Smooth muscle cell (in vitro differentiated cells): Measurements from ENCODE around the gene C2CD3. TPM values are rescaled to one million over a fixed set of nuclear protein-coding genes. Genes with fewer than 3 reads are reported as not detected.

Experiments
- DNase-seq: peaks from one replicate; lab custom pipeline; 2025; ENCODE audit not compliant: unreplicated experiment; lab: John Stamatoyannopoulos, UW
- H2AFZ ChIP-seq: fragments of 200-600 bp; sonication (generic); 2 replicates; pipeline ENCODE4 v1.6.0; 2016; ENCODE audit warnings: antibody characterized with exemption, low read depth, mild to moderate bottlenecking
- H3F3A ChIP-seq: fragments of 200-600 bp; sonication (generic); 2 replicates; pipeline ENCODE4 v1.6.0; 2017; ENCODE audit warnings: antibody characterized with exemption, low read depth
- H3K27ac ChIP-seq: fragments of 200-600 bp; sonication (generic); 2 replicates; pipeline ENCODE4 v1.5.1; 2016; ENCODE audit warnings: low read depth, mild to moderate bottlenecking
- H3K27me3 ChIP-seq: fragments of 200-600 bp; sonication (generic); 2 replicates; pipeline ENCODE4 v1.6.1; 2016; ENCODE audit warnings: low read depth, mild to moderate bottlenecking
- H3K36me3 ChIP-seq: fragments of 200-600 bp; sonication (generic); 2 replicates; pipeline ENCODE4 v1.5.1; 2016; ENCODE audit warnings: low read depth
- H3K4me1 ChIP-seq: fragments of 200-600 bp; sonication (generic); 2 replicates; pipeline ENCODE4 v1.5.1; 2016; ENCODE audit warnings: low read depth
- H3K4me2 ChIP-seq: fragments of 200-600 bp; sonication (generic); 2 replicates; pipeline ENCODE4 v1.6.0; 2016; ENCODE audit warnings: mild to moderate bottlenecking
- H3K4me3 ChIP-seq: fragments of 200-600 bp; sonication (generic); 2 replicates; pipeline ENCODE4 v1.5.1; 2016; ENCODE audit warnings: mild to moderate bottlenecking
- H3K79me2 ChIP-seq: fragments of 200-600 bp; sonication (generic); 2 replicates; pipeline ENCODE4 v1.6.0; 2016; ENCODE audit warnings: low read depth, mild to moderate bottlenecking
- H3K9ac ChIP-seq: fragments of 200-600 bp; sonication (generic); 2 replicates; pipeline ENCODE4 v1.6.0; 2016; ENCODE audit warnings: low read depth
- H3K9me3 ChIP-seq: fragments of 200-600 bp; sonication (generic); replicated peaks from 2 replicates; pipeline ENCODE4 v1.5.1; 2016; ENCODE audit warnings: low read depth
- H4K20me1 ChIP-seq: fragments of 200-600 bp; sonication (generic); 2 replicates; pipeline ENCODE4 v1.6.0; 2016; ENCODE audit warnings: low read depth
- CTCF ChIP-seq: fragments of 200-600 bp; sonication (generic); IDR thresholded peaks from 2 replicates; pipeline ENCODE4 v1.5.1; 2017; ENCODE audit warnings: borderline replicate concordance, mild to moderate bottlenecking, antibody characterized with exemption; ENCODE audit not compliant: insufficient read depth, poor library complexity, severe bottlenecking
- WGBS: methylation state at CpG from one replicate; pipeline ENCODE4 v1.1.7; 2016; ENCODE audit warnings: low lambda C conversion rate; 5-methylcytosine and 5-hydroxymethylcytosine counted together
- polyA plus RNA-seq: library from polyadenylated mRNA; unstranded; fragments of >200 nt; fragmentation: Nextera tagmentation; extraction: Ambion mirVana; gene quantifications from 2 replicates; pipeline ENCODE4 v1.2.1, GENCODE V29; 2016
- total RNA-seq: library from RNA; depleted of rRNA; stranded (reverse); fragments of >200 nt; gene quantifications from 2 replicates; pipeline ENCODE4 v1.2.3, GENCODE V29; 2014

The C2CD3 gene
- total and polyA plus RNA-seq, 2 experiments from 2014 or later: 4.9 to 24.1 TPM

GRCh38 chr11:74018331-74019005 is 152.3 kb downstream of the C2CD3 start:
- 87% methylated on average over 9 of the region's 9 CpGs for WGBS

GRCh38 chr11:74017631-74018030 is 153.2 kb downstream of the C2CD3 start:
- no peaks in the 10 kb centered on the region for H3K36me3 ChIP-seq
- no peak overlapping the region for H3K4me2 ChIP-seq
- no peak for DNase-seq
- no peaks in the 10 kb centered on the region for H3K27me3 ChIP-seq
- H3K4me1 ChIP-seq: peaks cover 7% of the 10 kb centered on the region
- H3K4me3 ChIP-seq: no peak overlapping the region
- WGBS: 94% methylated on average over 3 of the region's 3 CpGs
- H3K27ac ChIP-seq: no peak overlapping the region
- no peaks in the 10 kb centered on the region for H3K9me3 ChIP-seq
- H3F3A ChIP-seq: peaks cover 8% of the 10 kb centered on the region
- no peak for TF ChIP-seq CTCF
- no peak overlapping the region for H3K9ac ChIP-seq
- no peak overlapping the region for H2AFZ ChIP-seq
- no peaks in the 10 kb centered on the region for H3K79me2 ChIP-seq
- no peaks in the 10 kb centered on the region for H4K20me1 ChIP-seq

More at GRCh38 chr11:74018331-74019005, 152.3 kb downstream of the C2CD3 start:
- H4K20me1 ChIP-seq: no peaks in the 10 kb centered on the region
- no peak for TF ChIP-seq CTCF
- DNase-seq: no peak
- peak overlapping the region; percentile 79 for H3K27ac ChIP-seq
- peaks cover 8% of the 10 kb centered on the region for H3F3A ChIP-seq
- H3K4me3 ChIP-seq: no peak overlapping the region
- H3K79me2 ChIP-seq: no peaks in the 10 kb centered on the region
- no peaks in the 10 kb centered on the region for H3K27me3 ChIP-seq
- no peaks in the 10 kb centered on the region for H3K9me3 ChIP-seq
- H3K4me1 ChIP-seq: peaks cover 7% of the 10 kb centered on the region
- no peaks in the 10 kb centered on the region for H3K36me3 ChIP-seq
- H3K4me2 ChIP-seq: no peak overlapping the region
- H3K9ac ChIP-seq: no peak overlapping the region
- no peak overlapping the region for H2AFZ ChIP-seq

- Histone ChIP-seq H3K79me2 (no peaks in the 10 kb centered on the region), H3K9me3 (no peaks in the 10 kb centered on the region), H3K27me3 (no peaks in the 10 kb centered on the region), H4K20me1 (no peaks in the 10 kb centered on the region), H2AFZ (no peak overlapping the region), H3K27ac (no peak overlapping the region), H3K4me3 (no peak overlapping the region), H3K36me3 (no peaks in the 10 kb centered on the region), H3K4me2 (no peak overlapping the region), H3K9ac (no peak overlapping the region), H3K4me1 (peaks cover 7% of the 10 kb centered on the region), H3F3A (peaks cover 8% of the 10 kb centered on the region)
- no peak for TF ChIP-seq CTCF
- WGBS: 96% methylated on average over 5 of the region's 5 CpGs
- DNase-seq: no peak
These were observed 154.7 kb downstream of the C2CD3 start for GRCh38 chr11:74015919-74016684.
